ENCODE results near the gene CAMTA1.

The CAMTA1 gene

GRCh38 chr1:7610936-7611335, 825.7 kb downstream of the CAMTA1 start:
- Histone ChIP-seq H3K4me1 (ENCODE audit: control insufficient read depth, insufficient read depth, low read length) (peaks cover 4% of the 10 kb centered on the region), H3K27me3 (ENCODE audit: control insufficient read depth, insufficient read depth, low read length) (no peaks in the 10 kb centered on the region), H3K4me3 (ENCODE audit: low read depth, low read length) (no peak overlapping the region), H3K9me3 (ENCODE audit: control insufficient read depth, insufficient read depth, low read length) (peaks cover 5% of the 10 kb centered on the region), H3K36me3 (ENCODE audit: control insufficient read depth, insufficient read depth, low read length) (no peaks in the 10 kb centered on the region), H3K9ac (ENCODE audit: low read depth, low read length) (no peak overlapping the region)

GRCh38 chr1:7611421-7612010, 826.3 kb downstream of the CAMTA1 start:
- Histone ChIP-seq H3K27me3 (ENCODE audit: control insufficient read depth, insufficient read depth, low read length) (no peaks in the 10 kb centered on the region), H3K9me3 (ENCODE audit: control insufficient read depth, insufficient read depth, low read length) (peaks cover 2% of the 10 kb centered on the region), H3K36me3 (ENCODE audit: control insufficient read depth, insufficient read depth, low read length) (no peaks in the 10 kb centered on the region), H3K4me1 (ENCODE audit: control insufficient read depth, insufficient read depth, low read length) (peaks cover 4% of the 10 kb centered on the region), H3K4me3 (ENCODE audit: low read depth, low read length) (no peak overlapping the region), H3K9ac (ENCODE audit: low read depth, low read length) (no peak overlapping the region)

GRCh38 chr1:7613106-7613850, 828.0 kb downstream of the CAMTA1 start:
- Histone ChIP-seq H3K4me1 (ENCODE audit: control insufficient read depth, insufficient read depth, low read length) (peaks cover 4% of the 10 kb centered on the region), H3K36me3 (ENCODE audit: control insufficient read depth, insufficient read depth, low read length) (no peaks in the 10 kb centered on the region), H3K4me3 (ENCODE audit: low read depth, low read length) (no peak overlapping the region)

GRCh38 chr1:7613851-7614205, 828.6 kb downstream of the CAMTA1 start:
- Histone ChIP-seq H3K4me1 (ENCODE audit: control insufficient read depth, insufficient read depth, low read length) (peaks cover 4% of the 10 kb centered on the region), H3K4me3 (ENCODE audit: low read depth, low read length) (no peak overlapping the region), H3K9ac (ENCODE audit: low read depth, low read length) (no peak overlapping the region), H3K36me3 (ENCODE audit: control insufficient read depth, insufficient read depth, low read length) (no peaks in the 10 kb centered on the region), H3K27me3 (ENCODE audit: control insufficient read depth, insufficient read depth, low read length) (no peaks in the 10 kb centered on the region), H3K9me3 (ENCODE audit: control insufficient read depth, insufficient read depth, low read length) (no peaks in the 10 kb centered on the region)

More at GRCh38 chr1:7613106-7613850, 828.0 kb downstream of the CAMTA1 start:
- no peaks in the 10 kb centered on the region for H3K9me3 ChIP-seq (ENCODE audit: control insufficient read depth, insufficient read depth, low read length)
- no peaks in the 10 kb centered on the region for H3K27me3 ChIP-seq (ENCODE audit: control insufficient read depth, insufficient read depth, low read length)
- no peak overlapping the region for H3K9ac ChIP-seq (ENCODE audit: low read depth, low read length)

- H3K27me3 ChIP-seq (ENCODE audit: control insufficient read depth, insufficient read depth, low read length), result no peaks in the 10 kb centered on the region
- no peaks in the 10 kb centered on the region for H3K4me1 ChIP-seq (ENCODE audit: control insufficient read depth, insufficient read depth, low read length)
- no peaks in the 10 kb centered on the region for H3K36me3 ChIP-seq (ENCODE audit: control insufficient read depth, insufficient read depth, low read length)
- H3K9ac ChIP-seq (ENCODE audit: low read depth, low read length), result no peak overlapping the region
- H3K9me3 ChIP-seq (ENCODE audit: control insufficient read depth, insufficient read depth, low read length), result no peaks in the 10 kb centered on the region
- no peak overlapping the region for H3K4me3 ChIP-seq (ENCODE audit: low read depth, low read length)
Observed at GRCh38 chr1:7614576-7615074, 829.4 kb downstream of the CAMTA1 start.

- no peaks in the 10 kb centered on the region for H3K27me3 ChIP-seq (ENCODE audit: control insufficient read depth, insufficient read depth, low read length)
- no peaks in the 10 kb centered on the region for H3K36me3 ChIP-seq (ENCODE audit: control insufficient read depth, insufficient read depth, low read length)
- H3K9ac ChIP-seq (ENCODE audit: low read depth, low read length), result no peak overlapping the region
- H3K4me1 ChIP-seq (ENCODE audit: control insufficient read depth, insufficient read depth, low read length), result no peaks in the 10 kb centered on the region
- no peaks in the 10 kb centered on the region for H3K9me3 ChIP-seq (ENCODE audit: control insufficient read depth, insufficient read depth, low read length)
- no peak overlapping the region for H3K4me3 ChIP-seq (ENCODE audit: low read depth, low read length)
Observed at GRCh38 chr1:7615138-7615537, 829.9 kb downstream of the CAMTA1 start.

GRCh38 chr1:7616076-7616832, 831.0 kb downstream of the CAMTA1 start:
- Histone ChIP-seq H3K4me3 (ENCODE audit: low read depth, low read length) (no peak overlapping the region), H3K36me3 (ENCODE audit: control insufficient read depth, insufficient read depth, low read length) (no peaks in the 10 kb centered on the region), H3K4me1 (ENCODE audit: control insufficient read depth, insufficient read depth, low read length) (no peaks in the 10 kb centered on the region), H3K9ac (ENCODE audit: low read depth, low read length) (no peak overlapping the region), H3K27me3 (ENCODE audit: control insufficient read depth, insufficient read depth, low read length) (no peaks in the 10 kb centered on the region), H3K9me3 (ENCODE audit: control insufficient read depth, insufficient read depth, low read length) (no peaks in the 10 kb centered on the region)

- H3K9me3 ChIP-seq (ENCODE audit: control insufficient read depth, insufficient read depth, low read length), result no peaks in the 10 kb centered on the region
- no peak overlapping the region for H3K9ac ChIP-seq (ENCODE audit: low read depth, low read length)
Observed at GRCh38 chr1:7616953-7617352, 831.7 kb downstream of the CAMTA1 start.

GRCh38 chr1:7617826-7618225, 832.6 kb downstream of the CAMTA1 start:
- H3K9ac ChIP-seq (ENCODE audit: low read depth, low read length), result no peak overlapping the region
- H3K36me3 ChIP-seq (ENCODE audit: control insufficient read depth, insufficient read depth, low read length), result no peaks in the 10 kb centered on the region
- no peaks in the 10 kb centered on the region for H3K9me3 ChIP-seq (ENCODE audit: control insufficient read depth, insufficient read depth, low read length)
- no peaks in the 10 kb centered on the region for H3K4me1 ChIP-seq (ENCODE audit: control insufficient read depth, insufficient read depth, low read length)
- H3K27me3 ChIP-seq (ENCODE audit: control insufficient read depth, insufficient read depth, low read length), result no peaks in the 10 kb centered on the region
- no peak overlapping the region for H3K4me3 ChIP-seq (ENCODE audit: low read depth, low read length)

More at GRCh38 chr1:7616953-7617352, 831.7 kb downstream of the CAMTA1 start:
- Histone ChIP-seq H3K4me1 (ENCODE audit: control insufficient read depth, insufficient read depth, low read length) (no peaks in the 10 kb centered on the region), H3K4me3 (ENCODE audit: low read depth, low read length) (no peak overlapping the region), H3K27me3 (ENCODE audit: control insufficient read depth, insufficient read depth, low read length) (no peaks in the 10 kb centered on the region), H3K36me3 (ENCODE audit: control insufficient read depth, insufficient read depth, low read length) (no peaks in the 10 kb centered on the region)

GRCh38 chr1:7620196-7620595, 834.9 kb downstream of the CAMTA1 start:
- H3K27me3 ChIP-seq (ENCODE audit: control insufficient read depth, insufficient read depth, low read length), result no peaks in the 10 kb centered on the region

GRCh38 chr1:7621334-7622219, 836.3 kb downstream of the CAMTA1 start:
- H3K4me1 ChIP-seq (ENCODE audit: control insufficient read depth, insufficient read depth, low read length), result no peaks in the 10 kb centered on the region
- H3K9me3 ChIP-seq (ENCODE audit: control insufficient read depth, insufficient read depth, low read length), result no peaks in the 10 kb centered on the region
- H3K27me3 ChIP-seq (ENCODE audit: control insufficient read depth, insufficient read depth, low read length), result no peaks in the 10 kb centered on the region
- H3K9ac ChIP-seq (ENCODE audit: low read depth, low read length), result no peak overlapping the region
- no peak overlapping the region for H3K4me3 ChIP-seq (ENCODE audit: low read depth, low read length)
- no peaks in the 10 kb centered on the region for H3K36me3 ChIP-seq (ENCODE audit: control insufficient read depth, insufficient read depth, low read length)

More at GRCh38 chr1:7620196-7620595, 834.9 kb downstream of the CAMTA1 start:
- H3K4me1 ChIP-seq (ENCODE audit: control insufficient read depth, insufficient read depth, low read length), result no peaks in the 10 kb centered on the region
- no peak overlapping the region for H3K4me3 ChIP-seq (ENCODE audit: low read depth, low read length)
- no peaks in the 10 kb centered on the region for H3K36me3 ChIP-seq (ENCODE audit: control insufficient read depth, insufficient read depth, low read length)
- no peaks in the 10 kb centered on the region for H3K9me3 ChIP-seq (ENCODE audit: control insufficient read depth, insufficient read depth, low read length)
- no peak overlapping the region for H3K9ac ChIP-seq (ENCODE audit: low read depth, low read length)

Measured in iPS-15b (cell line).